HCT116 (cell line): ENCODE results near the gene EGFL7. TPM values are rescaled to one million over a fixed set of nuclear protein-coding genes. Genes with fewer than 3 reads are reported as not detected.

Experiments
- ATAC-seq: fragments of 200-7000 bp; cut with Tn5 transposase; 2 replicates; pipeline ENCODE4 v1.9.1; 2020; ENCODE audit warnings: mild to moderate bottlenecking, moderate library complexity
- BruUV-seq: library from RNA; stranded (reverse); fragments of 400-500 nt; replicated peaks from 2 replicates; lab custom pipeline; 2021; lab: Mats Ljungman, UMichigan
- CTCF ChIA-PET: fragments of 300-600 bp; sonication (Branson Sonifier 250); formaldehyde crosslinking; loops from one replicate; lab custom pipeline; 2021; ENCODE audit warnings: antibody characterized with exemption; lab: Charles Lee
- POLR2A ChIA-PET: fragments of 300-600, 350-600 bp; sonication (Branson Sonifier 250); formaldehyde crosslinking; loops from one replicate; lab custom pipeline; 2021; ENCODE audit warnings: antibody characterized with exemption; lab: Charles Lee
- RAD21 ChIA-PET, 2 experiments: fragments of 300-600 bp; sonication (Branson Sonifier 250); formaldehyde crosslinking; loops; one replicate each; lab custom pipeline; 2023; ENCODE audit warnings: low total read pairs in 2 of 2; ENCODE audit not compliant: uncharacterized antibody in 2 of 2, unreplicated experiment in 2 of 2, low non-redundant PET in 1 of 2; lab: Charles Lee
- DNase-seq: peaks from one replicate; pipeline ENCODE4 v3.0.0-alpha.2; 2010; ENCODE audit warnings: low read depth, low spot score
- H2AFZ ChIP-seq: fragments of 200-600 bp; shearing (Covaris generic), sonication (generic); 2 replicates; pipeline ENCODE4 v1.6.1; 2017; ENCODE audit warnings: low read depth, mixed run types, mixed read lengths, antibody characterized with exemption, low read length; ENCODE audit not compliant: poor library complexity, severe bottlenecking
- H3K27ac ChIP-seq: 2 replicates; pipeline ENCODE4 v1.5.1; 2012; ENCODE audit warnings: low read depth, low read length
- H3K27me3 ChIP-seq: fragments of 200-600 bp; sonication (generic); 2 replicates; pipeline ENCODE4 v1.6.1; 2016; ENCODE audit warnings: mixed run types, low read length, mixed read lengths; ENCODE audit not compliant: insufficient read depth
- H3K36me3 ChIP-seq, 2 experiments: fragments of 200-500 bp in 1 of 2; fragments of 200-600 bp in 1 of 2; sonication (Bioruptor generic) in 1 of 2; sonication (generic) in 1 of 2; 2 replicates each; pipeline versions ENCODE4 v1.5.1 to v1.6.1; 2014 to 2016; ENCODE audit warnings: low read length in 2 of 2, inconsistent platforms in 1 of 2, mixed read lengths in 1 of 2, mixed run types in 1 of 2; ENCODE audit not compliant: insufficient read depth in 2 of 2, control insufficient read depth in 1 of 2
- H3K4me1 ChIP-seq, 2 experiments: fragments of 200-600 bp in 1 of 2; sonication (generic) in 1 of 2; 2 replicates each; pipeline versions ENCODE4 v1.5.1 to v1.6.1; 2012 to 2017; ENCODE audit warnings: low read length in 2 of 2, inconsistent platforms in 1 of 2, mild to moderate bottlenecking in 1 of 2, mixed read lengths in 1 of 2, mixed run types in 1 of 2, moderate library complexity in 1 of 2; ENCODE audit not compliant: insufficient read depth in 2 of 2, control insufficient read depth in 1 of 2
- H3K4me2 ChIP-seq: fragments of 200-600 bp; sonication (generic); 2 replicates; pipeline ENCODE4 v1.6.1; 2017; ENCODE audit warnings: mixed run types, low read length, mixed read lengths
- H3K4me3 ChIP-seq, 2 experiments: fragments of 200-600 bp in 1 of 2; sonication (generic) in 1 of 2; replicated peaks in 1 of 2; 2 replicates each; pipeline ENCODE4 v1.5.1; 2011 to 2016; ENCODE audit warnings: low read length in 2 of 2, control low read depth in 1 of 2, low read depth in 1 of 2, mild to moderate bottlenecking in 1 of 2, mixed read lengths in 1 of 2, mixed run types in 1 of 2
- H3K79me2 ChIP-seq: fragments of 200-600 bp; sonication (generic); 2 replicates; pipeline ENCODE4 v1.6.1; 2017; ENCODE audit warnings: mild to moderate bottlenecking, mixed run types, low read length, moderate library complexity, mixed read lengths; ENCODE audit not compliant: insufficient read depth
- H3K9ac ChIP-seq: fragments of 200-600 bp; sonication (generic); 2 replicates; pipeline ENCODE4 v1.6.1; 2016; ENCODE audit warnings: low read length, mixed read lengths
- H3K9me2 ChIP-seq: fragments of 200-600 bp; sonication (generic), shearing (Covaris generic); 2 replicates; pipeline ENCODE4 v1.6.1; 2017; ENCODE audit warnings: mixed run types, mild to moderate bottlenecking, moderate library complexity; ENCODE audit not compliant: insufficient read depth
- H3K9me3 ChIP-seq, 2 experiments: fragments of 200-500 bp in 1 of 2; fragments of 200-600 bp in 1 of 2; sonication (Bioruptor generic) in 1 of 2; sonication (generic) in 1 of 2; 2 replicates each; pipeline ENCODE4 v1.6.1; 2014 to 2017; ENCODE audit warnings: low read length in 2 of 2, mixed read lengths in 2 of 2, inconsistent platforms in 1 of 2, low read depth in 1 of 2, mild to moderate bottlenecking in 1 of 2, mixed run types in 1 of 2, moderate library complexity in 1 of 2; ENCODE audit not compliant: control insufficient read depth in 1 of 2, insufficient read depth in 1 of 2
- H4K20me1 ChIP-seq: fragments of 200-600 bp; sonication (generic), shearing (Covaris generic); 2 replicates; pipeline ENCODE4 v1.6.1; 2017; ENCODE audit warnings: mixed run types, mild to moderate bottlenecking, moderate library complexity; ENCODE audit not compliant: insufficient read depth
- CBX3 ChIP-seq: IDR thresholded peaks from 2 replicates; pipeline ENCODE4 v1.6.1; 2012; ENCODE audit warnings: low read depth
- EGR1 ChIP-seq: IDR thresholded peaks from 2 replicates; pipeline ENCODE4 v1.6.1; 2012; ENCODE audit warnings: low read depth
- SIN3A ChIP-seq: IDR thresholded peaks from 2 replicates; pipeline ENCODE4 v1.6.1; 2012; ENCODE audit warnings: low read depth
- TCF7L2 ChIP-seq: IDR thresholded peaks from 2 replicates; pipeline ENCODE4 v1.7.0; 2011; ENCODE audit warnings: borderline replicate concordance, inconsistent platforms; ENCODE audit not compliant: insufficient read depth, insufficient read length; ENCODE audit errors: extremely low read depth
- ZFX ChIP-seq: fragments of 450-650 bp; IDR thresholded peaks from 2 replicates; pipeline ENCODE4 v1.6.1; 2017
- intact Hi-C: fragments of 100-400 bp; cut with micrococcal nuclease; formaldehyde crosslinking; loops from 2 replicates; pipeline ENCODE4 v1.10.0; 2022
- total RNA-seq: library from RNA; stranded (reverse); gene quantifications from one replicate; pipeline ENCODE4 v1.2.1, GENCODE V29; 2021; ENCODE audit not compliant: unreplicated experiment

Gene EGFL7
- total RNA-seq, 1 experiment from 2014 or later, result 82.0 TPM

GRCh38 chr9:136719195-136719880 is 56.6 kb downstream of the EGFL7 start:
- ChIA-PET RAD21 (no interaction called here), POLR2A (no interaction called here), CTCF (interaction anchor here (1.0 kb wide), 1 partner anchor 9 kb away, joined by 3 read pairs; no protein-coding TSS in a partner anchor)
- H2AFZ ChIP-seq, result no peak overlapping the region
- no peak overlapping the region for H3K4me2 ChIP-seq
- TF ChIP-seq EGR1 (no peak), SIN3A (no peak), TCF7L2 (no peak), CBX3 (no peak)
- intact Hi-C loops, result no loop called here
- H3K4me1 ChIP-seq, result peaks cover 0 to 29% of the 10 kb centered on the region in 2 experiments; a peak in 2 of 4 replicates
- H3K27me3 ChIP-seq, result no peaks in the 10 kb centered on the region
- no TSS peak for BruUV-seq
- H3K9ac ChIP-seq, result no peak overlapping the region
- no peak overlapping the region for H3K27ac ChIP-seq
- H3K79me2 ChIP-seq, result peaks cover 8% of the 10 kb centered on the region; the same call in 1 of the 2 replicates
- H4K20me1 ChIP-seq, result peaks cover 12% of the 10 kb centered on the region; the same call in 1 of the 2 replicates
- no peaks in the 10 kb centered on the region for H3K9me3 ChIP-seq
- H3K9me2 ChIP-seq, result no peaks in the 10 kb centered on the region
- H3K4me3 ChIP-seq, result no peak overlapping the region
- H3K36me3 ChIP-seq, result peaks cover 8 to 14% of the 10 kb centered on the region in 2 experiments; a peak in 3 of 4 replicates
- DNase-seq (no peak), ATAC-seq (no peak)

GRCh38 chr9:136720251-136720897 is 57.7 kb downstream of the EGFL7 start:
- H3K4me1 ChIP-seq, result peaks cover 0 to 32% of the 10 kb centered on the region in 2 experiments; a peak in 3 of 4 replicates
- ChIA-PET POLR2A (no interaction called here), RAD21 (no interaction called here), CTCF (no interaction called here)
- no TSS peak for BruUV-seq
- ATAC-seq, result no peak
- TF ChIP-seq ZFX, result no peak
- peaks cover 17% of the 10 kb centered on the region for H3K79me2 ChIP-seq
- intact Hi-C loops, result no loop called here
- H3K4me2 ChIP-seq, result no peak overlapping the region
- peaks cover 21% of the 10 kb centered on the region; the same call in 1 of the 2 replicates for H4K20me1 ChIP-seq
- H3K27me3 ChIP-seq, result no peaks in the 10 kb centered on the region
- no peaks in the 10 kb centered on the region for H3K9me2 ChIP-seq
- no peaks in the 10 kb centered on the region for H3K9me3 ChIP-seq
- H2AFZ ChIP-seq, result no peak overlapping the region
- no peak overlapping the region for H3K27ac ChIP-seq
- peaks cover 14 to 22% of the 10 kb centered on the region in 2 experiments; a peak in 3 of 4 replicates for H3K36me3 ChIP-seq
- DNase-seq, result no peak
- no peak overlapping the region for H3K4me3 ChIP-seq
- no peak overlapping the region for H3K9ac ChIP-seq
